Measurements from ENCODE around the gene R3HDM2.
"Not testable (repeated sequence)": the region's sequence is repeated elsewhere in the genome, so short reads cannot be mapped to it uniquely, and the experiment has no call there.

The R3HDM2 gene

DNA sequence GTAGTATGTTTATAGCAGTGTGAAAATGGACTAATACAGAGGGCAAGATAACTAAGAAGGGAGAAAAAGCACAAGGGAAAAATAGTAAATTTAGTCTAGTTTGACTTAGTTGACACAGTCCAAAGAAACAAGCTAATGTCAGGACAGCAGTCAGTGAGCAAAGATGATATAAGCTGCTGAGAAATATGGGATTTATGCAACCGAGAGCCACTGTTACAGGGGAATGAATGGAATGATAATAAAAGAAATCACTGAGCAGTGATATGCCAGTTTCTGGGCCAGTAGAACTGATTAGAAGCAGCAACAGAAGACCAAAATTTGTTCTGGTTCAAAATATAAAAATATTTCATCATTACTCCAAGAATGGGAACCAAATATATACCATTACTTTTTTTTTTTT is 60.1 kb downstream of the R3HDM2 start:
- no peak for DNase-seq

DNA sequence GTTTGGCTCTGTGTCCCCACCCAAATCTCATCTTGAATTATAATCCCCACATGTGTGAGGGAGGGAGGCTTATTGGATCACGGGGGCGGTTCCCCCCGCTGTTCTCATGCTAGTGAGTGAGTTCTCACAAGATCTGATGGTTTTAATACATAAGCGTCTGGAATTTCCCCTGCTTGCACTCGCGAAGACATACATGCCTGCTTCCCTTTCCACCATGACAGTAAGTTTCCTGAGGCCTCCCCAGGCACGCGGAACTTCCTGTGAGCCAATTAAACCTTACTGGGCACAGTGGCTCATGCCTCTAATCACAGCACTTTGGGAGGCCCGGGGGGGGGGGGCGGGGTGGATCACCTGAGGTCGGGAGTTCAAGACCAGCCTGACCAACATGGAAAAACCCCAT is 60.8 kb downstream of the R3HDM2 start:
- DNase-seq = no peak

DNA sequence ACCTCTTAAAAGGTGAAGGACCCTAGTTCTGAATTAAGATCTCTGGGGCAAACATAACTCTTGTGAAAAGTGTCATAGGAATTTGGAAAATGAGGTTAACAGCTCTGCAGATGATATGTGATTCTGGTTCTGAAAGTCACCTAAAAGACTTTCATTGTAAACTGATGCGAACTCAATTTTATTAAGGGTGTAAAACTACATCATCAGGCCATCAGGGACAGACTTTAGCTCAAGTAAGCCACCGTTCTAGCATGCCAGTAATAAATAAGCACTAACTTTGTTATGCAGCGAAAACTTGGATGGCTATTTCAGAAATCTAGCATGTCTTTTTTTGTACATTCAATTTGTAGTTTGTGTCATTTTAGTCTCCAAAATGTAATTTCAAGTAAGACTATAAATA is 61.6 kb downstream of the R3HDM2 start:
- no peak for DNase-seq

DNA sequence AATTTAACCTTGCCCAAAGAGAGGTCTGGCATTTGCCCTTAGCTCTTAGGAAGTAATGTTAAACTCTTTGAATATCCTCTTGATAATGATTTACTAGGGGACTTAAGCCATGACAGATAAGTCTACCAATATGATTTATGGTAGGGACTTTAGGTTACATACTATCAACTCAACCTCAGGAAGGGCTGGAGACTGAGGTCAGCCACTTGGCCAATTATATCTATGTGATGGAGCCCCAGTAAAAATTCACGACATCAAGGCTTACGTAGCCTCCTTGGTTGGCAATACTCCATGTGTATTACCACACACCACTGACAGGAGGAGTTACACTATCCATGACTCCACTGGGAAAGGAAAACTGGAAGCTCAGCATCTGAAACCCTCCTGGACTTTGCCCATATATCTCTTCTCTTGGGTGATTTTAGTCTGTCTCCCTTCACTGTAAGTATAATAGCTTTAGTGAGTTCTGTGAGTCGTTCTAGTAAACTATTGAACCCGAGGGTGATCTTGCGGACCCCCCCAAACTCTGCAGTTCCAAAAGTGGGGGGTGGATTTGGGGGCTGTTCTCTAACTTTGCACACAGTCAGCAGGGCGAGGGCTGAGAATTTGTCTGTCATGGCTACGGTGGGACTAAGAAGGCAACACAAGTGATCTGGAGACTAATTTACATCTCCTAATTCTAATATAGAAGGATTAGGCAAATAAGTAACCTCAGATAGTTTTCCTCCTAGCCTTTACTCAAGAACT is 62.3 kb downstream of the R3HDM2 start:
- no peak for DNase-seq

DNA sequence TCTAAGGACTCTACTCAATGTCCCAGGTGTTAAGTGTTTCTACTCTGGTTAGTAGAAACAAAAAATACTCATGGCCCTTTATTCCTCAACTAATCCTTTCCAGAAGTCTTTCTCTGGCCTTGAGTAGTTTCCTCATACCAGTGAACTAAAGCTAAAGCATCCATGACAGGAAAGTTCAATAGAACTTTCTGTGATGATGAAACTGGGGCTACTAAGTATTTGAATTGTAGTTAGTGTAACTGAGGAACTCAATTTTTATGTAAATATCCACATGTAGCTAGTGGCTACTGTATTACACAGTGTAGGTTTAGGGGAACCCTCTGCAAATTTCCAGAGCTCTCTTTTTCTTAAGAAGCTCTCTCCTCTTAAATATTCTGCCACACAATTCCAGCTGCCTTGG is 63.7 kb downstream of the R3HDM2 start:
- no peak for DNase-seq

DNA sequence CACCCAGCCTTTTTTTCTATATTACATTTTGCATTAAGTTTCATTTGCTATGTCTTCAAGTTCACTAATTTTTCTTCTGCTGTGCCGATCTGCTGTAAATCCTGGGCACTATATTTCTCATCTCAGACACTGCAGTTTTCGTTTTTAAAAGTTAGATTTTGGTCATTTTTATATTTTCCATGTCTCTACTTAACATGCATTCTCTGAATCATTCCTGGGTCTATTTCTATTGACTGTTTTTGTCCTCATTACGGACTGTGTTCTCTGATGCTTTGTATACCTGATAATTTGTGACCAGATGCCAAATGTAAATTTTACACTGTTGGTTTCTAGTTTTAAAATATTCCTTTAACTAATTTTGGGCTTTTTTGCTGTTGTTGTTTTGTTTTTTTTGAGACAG is 64.5 kb downstream of the R3HDM2 start:
- DNase-seq = no peak

DNA sequence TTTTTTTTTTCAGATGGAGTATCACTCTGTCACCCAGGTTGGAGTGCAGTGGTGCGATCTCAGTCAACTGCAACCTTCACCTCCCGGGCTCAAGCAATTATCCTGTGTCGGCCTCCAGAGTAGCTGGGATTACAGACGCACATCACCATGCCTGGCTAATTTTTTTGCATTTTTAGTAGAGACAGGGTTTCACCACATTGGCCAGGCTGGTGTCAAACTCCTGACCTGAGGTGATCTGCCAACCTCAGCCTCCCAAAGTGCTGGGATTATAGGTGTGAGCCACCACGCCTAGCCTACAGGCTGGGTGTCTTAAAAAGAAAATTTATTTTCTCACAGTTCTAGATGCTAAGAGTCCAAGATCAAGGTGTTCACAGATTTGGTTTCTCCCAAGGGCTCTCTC is 66.7 kb downstream of the R3HDM2 start:
- DNase-seq = not testable (repeated sequence)

DNA sequence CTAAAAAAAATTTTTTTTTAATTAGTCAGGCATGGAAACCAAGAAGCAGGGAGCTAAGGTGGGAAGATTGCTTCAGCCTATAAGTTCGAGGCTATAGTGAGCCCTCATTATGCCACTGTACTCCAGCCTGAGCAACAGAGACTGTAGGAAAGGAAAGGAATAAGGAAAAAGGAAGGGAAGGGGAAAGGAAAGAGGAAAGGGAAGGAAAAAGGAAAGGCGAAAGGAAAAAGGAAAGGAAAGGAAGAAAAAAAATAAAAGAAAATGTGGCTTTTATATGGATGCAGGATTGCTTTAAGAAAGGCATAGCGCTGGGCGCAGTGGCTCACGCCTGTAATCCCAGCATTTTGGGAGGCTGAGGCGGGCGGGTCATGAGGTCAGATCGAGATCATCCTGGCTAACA is 70.4 kb downstream of the R3HDM2 start:
- DNase-seq = no peak

DNA sequence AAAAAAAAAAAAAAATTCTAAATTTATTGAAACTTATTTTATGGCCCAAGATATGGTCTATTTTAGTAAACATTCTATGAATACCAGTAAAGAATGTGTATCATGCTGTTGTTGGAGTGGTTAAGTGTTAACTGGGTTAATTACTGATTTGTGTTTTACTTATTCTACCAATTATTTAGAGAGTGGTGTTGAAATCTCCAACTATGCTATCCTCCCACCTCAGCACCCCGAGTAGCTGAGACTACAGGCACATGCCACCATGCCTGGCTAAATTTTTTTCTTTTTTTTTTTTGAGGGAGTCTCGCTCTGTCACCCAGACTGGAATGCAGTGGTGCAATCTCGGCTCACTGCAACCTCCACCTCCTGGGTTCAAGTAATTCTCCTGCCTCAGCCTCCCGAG is 72.2 kb downstream of the R3HDM2 start:
- DNase-seq = no peak

DNA sequence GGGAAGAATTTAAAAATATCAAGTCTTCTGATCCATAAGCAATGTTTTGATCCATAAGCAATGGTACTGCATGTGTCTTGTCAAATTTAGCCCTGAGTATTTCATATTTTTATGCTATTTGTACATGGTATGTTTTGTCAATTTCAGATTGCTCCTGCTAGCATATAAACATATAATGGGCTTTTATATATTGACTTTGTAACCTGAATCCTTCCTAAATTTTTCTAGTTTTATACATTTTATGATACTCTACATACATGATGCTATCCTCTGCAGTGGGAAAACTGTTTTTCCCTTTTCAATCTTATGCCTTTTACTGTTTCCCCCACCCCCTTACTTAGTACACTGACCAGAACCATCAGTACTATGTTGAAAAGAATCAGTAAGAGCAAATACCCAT is 75.1 kb downstream of the R3HDM2 start:
- DNase-seq = no peak

DNA sequence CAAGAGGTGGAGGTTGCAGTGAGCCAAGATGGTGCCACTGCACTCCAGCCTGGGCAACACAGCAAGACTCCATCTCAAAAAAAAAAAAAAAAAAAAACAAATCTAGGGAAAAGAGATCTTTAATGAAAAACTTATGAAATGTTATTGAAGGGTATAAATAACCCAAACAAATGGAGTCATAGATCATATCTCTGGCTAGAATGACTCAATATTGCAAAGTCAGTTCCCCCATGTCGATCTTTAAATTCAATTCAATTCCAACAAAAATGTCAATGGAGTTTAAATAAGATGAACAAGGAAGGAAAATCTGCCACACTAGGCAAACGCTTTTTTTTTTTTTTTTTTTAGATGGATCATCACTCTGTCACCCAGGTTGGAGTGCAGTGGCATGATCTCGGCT is 78.7 kb downstream of the R3HDM2 start:
- no peak for DNase-seq

DNA sequence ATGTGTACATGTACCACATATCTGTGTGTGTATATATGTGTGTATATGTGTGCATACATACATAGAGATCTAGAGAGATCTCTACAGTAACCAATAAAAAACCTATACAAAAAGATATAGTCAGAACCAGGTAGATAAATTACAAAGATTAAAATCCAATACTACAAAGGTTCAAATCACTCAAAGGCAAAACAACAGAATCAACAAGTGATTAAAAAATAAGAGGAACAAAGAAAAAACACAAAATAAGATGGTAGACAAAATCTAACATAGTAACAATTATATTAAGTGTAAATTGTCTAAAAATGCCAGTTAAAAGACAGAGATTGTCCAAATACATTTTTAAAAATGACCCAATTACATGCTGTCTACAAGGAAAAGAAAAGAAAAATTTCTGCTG is 83.6 kb downstream of the R3HDM2 start:
- no peak for DNase-seq

DNA sequence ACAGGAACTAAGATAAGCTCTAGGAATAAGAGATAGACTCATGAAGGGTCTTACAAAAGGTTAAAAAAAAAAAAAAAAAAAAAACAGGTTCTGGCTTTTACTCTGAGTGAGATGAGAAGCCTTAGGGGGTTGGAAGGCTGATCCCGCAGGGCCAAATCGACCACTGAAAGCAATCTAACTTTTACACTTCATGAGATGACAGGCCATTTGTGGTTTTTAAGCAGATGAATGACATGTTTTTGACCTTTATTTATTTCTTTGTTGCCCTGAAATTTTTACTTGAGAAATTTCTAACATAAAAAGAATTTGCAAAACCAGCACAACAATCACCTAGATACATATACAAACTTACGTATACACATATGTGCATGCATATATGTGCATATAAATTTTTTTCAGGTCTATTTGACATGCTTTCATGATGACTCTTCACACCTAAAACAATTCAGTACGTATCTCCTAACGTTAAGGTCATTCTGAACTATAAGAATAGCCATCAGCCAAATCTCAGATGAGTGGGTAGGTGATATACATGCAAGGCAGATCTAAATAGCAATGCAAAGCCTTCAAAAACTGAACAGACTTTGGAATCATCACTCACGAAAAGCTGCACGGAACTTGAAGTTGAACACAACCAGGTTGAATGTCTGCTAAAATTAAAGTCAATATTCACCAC is 87.0 kb downstream of the R3HDM2 start:
- DNase-seq = peak; percentile 30

DNA sequence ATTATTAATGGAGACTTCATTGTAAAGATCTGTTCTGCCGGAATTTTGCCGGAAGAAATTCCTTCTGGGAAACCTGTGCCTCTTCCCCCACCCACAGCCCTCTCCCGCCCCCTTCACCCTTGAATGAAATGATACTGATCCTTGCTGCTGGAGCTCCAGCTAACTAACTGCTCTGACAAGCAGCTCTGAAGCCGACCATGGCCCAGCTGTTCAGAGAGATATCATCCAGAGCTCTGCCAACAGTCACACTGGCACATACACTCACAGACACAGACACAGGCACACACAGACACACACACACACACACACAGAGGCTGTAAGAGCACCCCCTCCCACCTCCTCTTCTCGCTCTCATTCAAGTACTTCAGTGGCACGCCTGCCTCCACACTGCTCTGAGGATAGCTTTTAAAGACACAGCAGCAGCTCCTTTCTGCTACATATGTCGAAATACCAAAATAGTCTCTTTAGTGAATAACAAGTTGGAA is 88.6 kb downstream of the R3HDM2 start:
- DNase-seq = no peak

DNA sequence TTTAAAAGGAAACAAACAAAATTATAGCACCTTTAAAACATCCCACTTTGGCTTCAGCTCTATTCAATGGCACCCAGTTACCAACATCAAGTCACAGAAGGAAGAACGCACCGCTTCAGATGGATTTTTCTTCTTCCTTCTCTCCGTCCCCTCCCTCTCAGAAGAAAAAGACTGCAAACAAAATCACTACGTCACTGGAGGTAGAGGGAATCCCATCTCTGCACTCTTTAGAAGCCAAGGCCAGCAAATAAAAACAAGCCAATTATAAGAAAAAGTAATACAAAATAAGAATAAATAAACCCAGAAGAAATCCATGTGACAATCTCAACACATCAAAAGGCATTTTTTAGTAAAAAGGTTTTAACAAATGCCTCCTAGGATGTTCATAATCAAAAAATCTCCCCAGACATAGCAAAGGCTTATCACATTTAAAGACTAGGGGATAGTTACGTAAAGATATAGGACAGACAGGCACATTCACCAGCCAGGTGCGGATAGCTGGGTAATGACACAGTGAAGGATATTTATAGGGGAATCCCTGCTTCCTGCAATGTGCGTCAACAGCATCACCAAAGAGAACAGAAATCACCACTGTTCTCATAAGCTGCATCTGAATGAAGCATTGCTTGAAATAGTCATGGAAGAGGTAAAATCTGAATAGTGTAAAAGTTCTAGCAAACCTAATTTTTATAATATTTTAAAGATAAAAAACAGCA is 89.4 kb downstream of the R3HDM2 start:
- no peak for DNase-seq

DNA sequence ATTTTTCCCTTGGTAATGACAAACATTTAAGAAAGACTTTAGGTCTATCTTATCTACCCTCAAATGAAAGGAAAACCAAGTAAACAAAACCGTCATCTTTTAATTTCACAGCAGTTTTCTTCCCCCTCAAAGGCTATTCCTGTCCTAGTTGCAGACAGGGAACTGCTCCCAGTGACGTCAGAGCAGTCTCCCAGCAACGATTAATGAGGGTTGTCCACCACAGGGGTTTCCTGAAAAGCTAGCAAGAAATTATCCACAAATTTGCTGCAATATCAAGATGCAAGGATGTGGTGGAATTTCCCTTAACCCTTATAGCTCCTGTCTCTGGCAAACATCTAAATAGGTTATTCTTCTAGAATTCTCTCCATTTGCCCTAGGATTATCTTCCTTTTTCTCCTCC is 90.7 kb downstream of the R3HDM2 start:
- DNase-seq = no peak

DNA sequence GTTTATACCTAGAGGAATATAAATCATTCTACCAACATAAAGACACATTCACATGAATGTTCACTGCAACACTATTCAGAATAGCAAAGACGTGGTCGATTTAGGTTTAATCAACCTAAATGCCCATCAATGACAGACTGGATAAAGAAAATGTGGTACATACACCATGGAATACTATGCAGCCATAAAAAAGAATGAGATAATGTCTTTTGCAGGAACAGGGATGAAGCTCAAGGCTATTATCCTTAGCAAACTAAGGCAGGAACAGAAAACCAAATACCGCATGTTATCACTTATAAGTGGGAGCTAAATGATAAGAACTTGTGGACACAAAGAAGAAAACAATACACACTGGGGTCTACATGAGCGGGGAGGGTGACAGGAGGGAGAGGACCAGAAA is 94.5 kb downstream of the R3HDM2 start:
- not testable (repeated sequence) for DNase-seq

DNA sequence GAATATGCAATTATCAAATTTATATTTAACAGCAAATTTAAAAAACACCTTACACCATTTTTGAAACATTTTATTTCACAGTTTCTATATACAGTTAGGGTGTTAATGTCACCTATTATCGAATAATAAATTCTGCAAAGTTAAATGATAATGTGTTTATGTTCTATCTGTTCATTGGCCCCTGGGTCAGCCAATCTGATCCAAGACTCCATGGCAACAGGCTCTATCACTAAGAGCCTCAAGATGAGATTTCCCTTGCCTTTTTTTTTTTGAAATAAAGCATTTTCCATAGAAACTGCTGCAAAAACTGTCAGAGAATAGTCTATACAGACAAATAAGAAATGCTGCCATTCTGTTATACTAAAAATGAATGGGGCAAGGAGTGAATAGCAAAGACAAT is 96.6 kb downstream of the R3HDM2 start:
- DNase-seq = no peak

DNA sequence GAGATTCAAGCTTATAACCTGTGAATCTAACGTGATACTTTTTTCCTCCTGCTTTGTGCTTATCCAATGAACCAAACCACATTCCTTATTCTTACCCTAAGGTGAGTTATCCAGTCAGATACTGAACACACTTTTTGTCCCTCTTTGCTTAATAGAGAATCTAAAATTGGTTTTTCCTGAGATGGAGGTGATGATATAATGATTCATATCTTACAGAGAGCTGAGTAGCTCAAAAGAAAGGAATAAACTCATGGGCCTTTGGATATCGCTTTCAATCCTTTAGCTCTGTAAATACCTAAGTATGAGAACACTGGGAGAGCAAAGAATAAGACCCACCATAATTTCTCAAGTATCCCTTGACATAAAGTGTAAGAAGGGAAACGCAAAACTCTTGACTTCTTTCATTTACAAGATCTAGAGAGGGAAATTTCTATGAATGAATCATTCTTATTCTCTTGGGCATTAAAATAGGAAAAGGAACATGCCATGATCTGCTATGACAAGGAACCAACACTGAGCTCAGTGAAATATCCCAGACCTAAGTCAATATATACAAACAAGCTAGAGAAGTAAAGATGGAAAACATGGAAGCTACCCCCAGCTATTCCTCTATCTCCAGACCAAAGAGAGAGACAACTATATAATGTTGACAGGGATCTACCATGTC is 98.1 kb downstream of the R3HDM2 start:
- DNase-seq = no peak

DNA sequence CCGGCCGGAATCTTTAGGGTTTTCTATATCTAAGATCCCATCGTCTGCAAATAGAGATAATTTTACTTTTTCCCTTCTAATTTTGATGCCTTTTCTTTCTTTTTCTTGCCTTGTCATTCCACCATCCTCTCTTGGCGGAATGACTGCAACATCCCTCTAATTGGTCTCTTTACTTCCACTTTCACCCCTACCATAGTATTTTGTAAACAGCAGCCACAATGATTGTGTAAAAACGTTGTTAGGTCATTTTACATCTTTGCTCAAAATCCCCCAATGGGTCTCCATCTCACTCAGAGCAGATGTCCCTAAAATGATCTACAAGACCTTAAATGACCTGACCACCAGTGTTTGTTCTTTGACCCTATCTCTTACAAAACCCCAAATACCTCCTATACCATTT is 99.9 kb downstream of the R3HDM2 start:
- DNase-seq = no peak

DNA sequence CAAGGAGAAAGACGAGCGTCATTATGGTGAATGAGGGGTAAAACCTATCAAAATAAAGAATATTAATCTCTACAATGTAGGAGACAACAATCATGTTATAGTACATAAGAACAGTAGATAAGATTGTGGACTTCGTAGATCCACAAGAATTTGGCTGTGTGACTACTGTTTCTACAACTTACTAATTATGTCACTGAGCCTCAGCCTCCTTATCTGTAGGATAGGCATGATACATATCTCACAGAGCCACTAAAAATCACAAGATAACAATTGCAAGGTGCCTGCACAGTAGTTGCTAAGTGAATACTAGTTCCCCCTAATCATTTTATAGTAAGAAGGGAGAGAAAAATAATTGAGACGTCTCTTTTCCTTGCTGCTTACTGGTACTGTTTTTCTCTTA is 101.6 kb downstream of the R3HDM2 start:
- DNase-seq = no peak

DNA sequence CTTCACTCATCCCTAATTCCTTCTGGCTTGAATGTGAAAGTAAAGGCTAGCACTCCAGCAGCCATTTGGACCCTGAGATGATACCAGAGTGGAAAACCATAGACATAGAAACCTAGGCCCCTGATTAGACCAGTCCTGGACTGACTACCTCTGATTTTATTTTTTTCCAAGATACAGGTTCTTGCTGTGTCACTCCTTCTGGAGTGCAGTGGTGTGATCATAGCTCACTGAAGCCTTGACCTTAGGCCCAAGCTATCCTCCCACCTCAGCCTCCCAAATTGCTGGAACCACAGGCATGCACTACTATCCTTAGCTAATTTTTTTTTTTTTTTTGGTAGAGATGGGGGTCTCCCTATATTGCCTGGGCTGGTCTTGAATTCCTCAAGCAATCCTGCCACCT is 105.4 kb downstream of the R3HDM2 start:
- no peak for DNase-seq

DNA sequence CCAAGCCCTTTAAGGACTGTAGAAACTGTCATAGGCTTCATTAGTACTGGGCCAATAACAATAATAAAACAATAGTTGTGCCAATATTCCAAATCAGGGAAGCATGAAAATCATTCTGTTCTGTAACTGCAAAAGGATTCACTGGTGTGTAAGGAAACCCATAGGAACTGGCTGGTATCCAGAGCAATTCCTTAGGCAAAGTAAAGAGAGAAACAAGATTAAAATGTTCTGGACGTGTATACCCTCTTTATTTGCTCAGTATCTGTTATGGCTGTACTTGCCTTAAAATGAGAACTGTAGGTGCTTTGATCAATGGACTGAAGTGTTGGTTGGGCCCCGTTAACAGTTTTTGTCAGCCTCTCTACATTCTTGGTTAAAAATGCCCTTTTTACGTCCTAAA is 107.4 kb downstream of the R3HDM2 start:
- no peak for DNase-seq

DNA sequence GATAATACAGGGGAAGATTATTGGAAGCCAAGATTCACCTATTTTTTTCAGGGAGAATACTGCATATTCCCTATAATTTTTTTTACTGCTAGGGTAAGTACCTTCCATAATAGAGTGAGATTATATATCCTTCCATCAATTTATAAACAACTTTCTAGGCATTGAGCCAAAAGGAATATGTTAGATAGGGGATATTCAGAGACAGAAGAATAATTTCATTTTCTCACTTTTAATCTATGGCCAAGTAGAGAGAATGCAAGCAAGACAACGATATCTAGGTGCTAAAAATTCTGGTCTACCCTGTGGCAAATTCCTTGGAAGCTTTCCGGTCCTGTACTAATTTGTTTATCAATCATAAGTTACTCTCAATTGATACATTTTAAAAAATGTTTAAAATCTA is 110.2 kb downstream of the R3HDM2 start:
- DNase-seq = no peak

Measured in stimulated activated CD8-positive, alpha-beta memory T cell treated with anti-CD3 and anti-CD28 coated beads, Interleukin-4, amount 100 ng/mL, for 48 hours (primary cell).